Upper lobe of left lung (tissue), 6 donors: Measurements from ENCODE around the gene EPB41L1. TPM values are rescaled to one million over a fixed set of nuclear protein-coding genes. Genes with fewer than 3 reads are reported as not detected.

Experiments
- ATAC-seq, 2 donors: fragments of 200-7000 bp; cut with Tn5 transposase; one replicate each; pipeline ENCODE4 v1.9.1; 2022; ENCODE audit warnings: mild to moderate bottlenecking in 2 of 2, moderate library complexity in 2 of 2; ENCODE audit not compliant: low FRiP score in 2 of 2
- DNase-seq, 2 donors: peaks; one replicate each; pipeline ENCODE4 v3.0.0-alpha.2; 2019 to 2020
- H3K27ac ChIP-seq, 4 donors: fragments of 200-600 bp; sonication (generic); one replicate each; pipeline ENCODE4 v1.5.1; 2016 to 2019
- H3K27me3 ChIP-seq, 4 donors: fragments of 200-600 bp; sonication (generic); one replicate each; pipeline ENCODE4 v1.5.1; 2017 to 2019
- H3K36me3 ChIP-seq, 4 donors: fragments of 200-600 bp; sonication (generic); one replicate each; pipeline ENCODE4 v1.5.1; 2016 to 2019
- H3K4me1 ChIP-seq, 4 donors: fragments of 200-600 bp; sonication (generic); one replicate each; pipeline ENCODE4 v1.5.1; 2018 to 2019
- H3K4me3 ChIP-seq, 4 donors: fragments of 200-600 bp; sonication (generic); one replicate each; pipeline ENCODE4 v1.5.1; 2017 to 2019; ENCODE audit warnings: mild to moderate bottlenecking in 2 of 4, moderate library complexity in 1 of 4
- H3K9me3 ChIP-seq, 4 donors: fragments of 200-600 bp; sonication (generic); one replicate each; pipeline ENCODE4 v1.5.1; 2018 to 2019
- EP300 ChIP-seq, 4 donors: sonication (generic); formaldehyde crosslinking; IDR thresholded peaks; one replicate each; pipeline ENCODE4 v1.5.1; 2017; ENCODE audit warnings: antibody characterized with exemption in 4 of 4, control low read depth in 2 of 4
- POLR2A ChIP-seq, 4 donors: fragments of 450-650 bp; IDR thresholded peaks; one replicate each; pipeline ENCODE4 v1.5.1; 2016 to 2017; ENCODE audit warnings: antibody characterized with exemption in 4 of 4, mild to moderate bottlenecking in 2 of 4
- POLR2AphosphoS5 ChIP-seq, 2 donors: sonication (generic); formaldehyde crosslinking; IDR thresholded peaks; one replicate each; pipeline ENCODE4 v1.5.1; 2017; ENCODE audit warnings: antibody characterized with exemption in 2 of 2
- WGBS, 2 donors: methylation state at CpG; one replicate each; pipeline ENCODE4 v1.1.5; 2017 to 2018; 5-methylcytosine and 5-hydroxymethylcytosine counted together
- total RNA-seq, 6 donors: library from RNA; depleted of rRNA in 4 of 6; stranded (reverse); fragments of >200 nt in 4 of 6; gene quantifications; one replicate each; pipeline versions ENCODE4 v1.1.0 to v1.2.1, GENCODE V29; 2016 to 2021
- TF ChIP-seq, protein P1 (sequence below), 6 experiments: fragments of 450-650 bp in 4 of 6; fragments of 200-600 bp in 2 of 6; sonication (generic) in 2 of 6; IDR thresholded peaks; one replicate each; pipeline ENCODE4 v1.5.1; 2016 to 2019; ENCODE audit warnings: antibody characterized with exemption in 6 of 6
- donor health status: DM: no; HTN: no; CAD: no; lungs with moderate emphysema.
- donor health status: DM: no; HTN: yes; CAD: no; lungs with severe emphysema.

EPB41L1 gene
- total RNA-seq, 6 donors from 2014 or later: 56.6 to 104 (median 79.2) TPM

DNA sequence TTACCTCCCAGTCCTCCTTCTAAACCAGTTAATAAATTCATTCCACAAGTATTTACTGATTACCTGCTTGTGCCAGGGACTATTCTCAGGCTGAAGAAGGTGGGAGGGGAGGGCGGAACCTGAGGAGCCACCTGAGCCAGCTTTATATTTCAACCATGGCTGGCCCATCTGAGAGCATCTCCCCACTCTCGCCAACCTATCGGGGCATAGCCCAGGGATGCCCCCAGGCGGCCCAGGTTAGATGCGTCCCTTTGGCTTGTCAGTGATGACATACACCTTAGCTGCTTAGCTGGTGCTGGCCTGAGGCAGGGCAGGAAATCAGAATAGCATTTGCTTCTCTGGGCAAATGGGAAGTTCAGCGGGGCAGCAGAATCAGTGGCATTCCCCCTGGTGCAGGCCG is 76.8 kb downstream of the EPB41L1 start:
- WGBS, 2 donors: 94 to 96% methylated on average over 5 to 7 of the region's 7 CpGs
- no peak for TF ChIP-seq POLR2AphosphoS5 (IDR thresholded peaks at IDR 0.05)
- TF ChIP-seq, protein P1, sequence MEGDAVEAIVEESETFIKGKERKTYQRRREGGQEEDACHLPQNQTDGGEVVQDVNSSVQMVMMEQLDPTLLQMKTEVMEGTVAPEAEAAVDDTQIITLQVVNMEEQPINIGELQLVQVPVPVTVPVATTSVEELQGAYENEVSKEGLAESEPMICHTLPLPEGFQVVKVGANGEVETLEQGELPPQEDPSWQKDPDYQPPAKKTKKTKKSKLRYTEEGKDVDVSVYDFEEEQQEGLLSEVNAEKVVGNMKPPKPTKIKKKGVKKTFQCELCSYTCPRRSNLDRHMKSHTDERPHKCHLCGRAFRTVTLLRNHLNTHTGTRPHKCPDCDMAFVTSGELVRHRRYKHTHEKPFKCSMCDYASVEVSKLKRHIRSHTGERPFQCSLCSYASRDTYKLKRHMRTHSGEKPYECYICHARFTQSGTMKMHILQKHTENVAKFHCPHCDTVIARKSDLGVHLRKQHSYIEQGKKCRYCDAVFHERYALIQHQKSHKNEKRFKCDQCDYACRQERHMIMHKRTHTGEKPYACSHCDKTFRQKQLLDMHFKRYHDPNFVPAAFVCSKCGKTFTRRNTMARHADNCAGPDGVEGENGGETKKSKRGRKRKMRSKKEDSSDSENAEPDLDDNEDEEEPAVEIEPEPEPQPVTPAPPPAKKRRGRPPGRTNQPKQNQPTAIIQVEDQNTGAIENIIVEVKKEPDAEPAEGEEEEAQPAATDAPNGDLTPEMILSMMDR (IDR thresholded peaks at IDR 0.05): no peak
- no peak for TF ChIP-seq POLR2A (IDR thresholded peaks at IDR 0.05)
- TF ChIP-seq EP300 (IDR thresholded peaks at IDR 0.05): no peak
- no peaks in the 10 kb centered on the region for H3K27me3 ChIP-seq
- H3K4me1 ChIP-seq: peaks cover 2 to 8% (median 5%) of the 10 kb centered on the region in 4 donors
- H3K27ac ChIP-seq: no peak overlapping the region
- ATAC-seq (no peak), DNase-seq (no peak)
- H3K36me3 ChIP-seq: peaks cover 0 to 10% (median 3%) of the 10 kb centered on the region in 4 donors
- H3K9me3 ChIP-seq: no peaks in the 10 kb centered on the region
- H3K4me3 ChIP-seq: no peak overlapping the region

DNA sequence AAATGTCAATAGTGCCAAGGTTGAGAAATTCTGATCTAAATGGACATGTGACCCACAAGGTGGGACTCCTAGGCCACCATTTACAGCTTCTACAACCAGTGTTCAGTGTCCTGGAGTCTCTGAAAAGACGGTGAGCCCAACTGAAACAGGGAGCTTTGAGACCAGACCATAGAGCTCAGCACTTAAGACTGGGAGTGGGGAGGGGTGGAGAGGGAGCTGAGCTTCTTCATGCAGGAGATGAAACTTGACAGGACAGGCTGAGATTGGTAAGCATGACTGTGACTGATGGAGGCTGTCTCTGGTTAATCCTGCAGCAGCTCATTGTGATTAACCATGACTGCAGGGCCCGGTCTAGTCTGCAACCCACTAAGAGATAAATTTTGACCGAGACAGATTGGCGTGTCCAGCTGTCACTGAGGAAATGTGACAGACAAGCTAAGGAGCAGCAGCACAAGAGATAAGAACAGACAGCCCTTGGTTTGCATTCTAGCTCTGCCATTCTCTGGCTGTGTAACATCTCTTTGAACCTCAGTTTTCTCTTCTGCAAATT is 80.3 kb downstream of the EPB41L1 start:
- 91 to 99% methylated on average over 4 of the region's 4 CpGs for WGBS, 2 donors
- H3K27ac ChIP-seq: no peak overlapping the region
- peaks cover 0 to 7% (median 5%) of the 10 kb centered on the region in 4 donors for H3K36me3 ChIP-seq
- no peaks in the 10 kb centered on the region for H3K27me3 ChIP-seq
- ATAC-seq (no peak), DNase-seq (no peak)
- TF ChIP-seq, protein P1 (IDR thresholded peaks at IDR 0.05): no peak
- no peak for TF ChIP-seq POLR2A (IDR thresholded peaks at IDR 0.05)
- H3K4me1 ChIP-seq: peaks cover 17 to 34% (median 25%) of the 10 kb centered on the region in 4 donors
- H3K9me3 ChIP-seq: no peaks in the 10 kb centered on the region
- H3K4me3 ChIP-seq: no peak overlapping the region

DNA sequence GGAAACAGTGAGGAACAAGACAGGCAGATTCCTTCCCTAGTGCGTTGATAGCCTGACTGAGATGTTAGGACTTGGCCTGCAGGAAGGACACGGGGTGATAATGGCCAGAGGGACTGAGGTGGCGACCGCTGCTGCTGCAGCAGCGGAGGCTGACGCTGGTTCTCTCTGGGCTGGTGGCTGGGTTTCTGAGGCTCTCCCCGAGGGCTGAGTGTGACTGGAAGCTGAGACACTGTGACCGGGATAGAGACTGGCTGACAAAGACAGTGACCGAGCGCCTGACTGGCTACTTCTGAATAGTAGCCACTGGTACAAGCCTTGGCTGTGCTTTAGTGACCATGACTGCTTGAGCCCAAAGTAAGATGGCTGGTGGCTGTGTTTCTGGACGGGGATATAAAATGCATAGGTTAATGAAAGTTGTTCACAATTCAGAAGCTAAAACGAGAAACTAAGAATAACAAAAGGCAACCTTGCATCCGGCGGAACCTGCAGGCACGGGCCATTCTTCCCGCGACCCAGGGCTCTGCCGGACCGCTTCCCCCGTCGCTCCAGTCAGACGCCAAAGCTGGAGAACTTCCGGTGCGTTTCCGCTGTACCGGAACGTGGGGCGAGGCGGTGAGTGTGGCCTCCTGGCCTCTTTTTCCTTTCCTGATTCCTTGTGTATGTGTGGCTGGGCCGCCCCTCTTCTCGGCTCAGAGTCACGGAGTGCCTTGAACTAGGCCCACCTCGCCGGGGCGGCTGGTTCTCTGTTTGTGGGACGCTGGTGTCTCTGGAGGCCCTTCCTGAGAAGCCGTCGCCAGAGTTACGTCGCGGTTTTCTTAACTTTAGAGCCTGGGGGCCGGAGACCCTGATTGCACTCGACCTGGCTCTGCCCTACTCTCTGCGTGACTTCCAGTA is 81.6 kb downstream of the EPB41L1 start, which contains the start of gene AAR2:
Gene AAR2 (plus strand): TSS at position 587 of the 894 bp plus-strand sequence. CDS start 3,391 bp downstream, outside the sequence.
- 17 to 27% methylated on average over 25 to 43 of the region's 44 CpGs for WGBS, 2 donors
- Histone ChIP-seq H3K4me1 (peaks cover 17 to 34% (median 25%) of the 10 kb centered on the region in 4 donors), H3K27me3 (no peaks in the 10 kb centered on the region), H3K36me3 (peaks cover 0 to 18% (median 17%) of the 10 kb centered on the region in 4 donors), H3K27ac (peak within 1 kb of the TSS; percentile 63 to 82 (median 79)), H3K9me3 (no peaks in the 10 kb centered on the region), H3K4me3 (peak within 1 kb of the TSS; percentile 59 to 95 (median 65))
- peak; percentile 76 to 83 for TF ChIP-seq POLR2AphosphoS5 (IDR thresholded peaks at IDR 0.05)
- peak in 2 of 4 donors; percentile 63 for TF ChIP-seq POLR2A (IDR thresholded peaks at IDR 0.05)
- TF ChIP-seq EP300 (IDR thresholded peaks at IDR 0.05): peak in 1 of 4 donors; percentile 33
- TF ChIP-seq, protein P1 (IDR thresholded peaks at IDR 0.05): no peak
- DNase-seq (peak; percentile 79 to 93), ATAC-seq (peak; percentile 92 to 98)

DNA sequence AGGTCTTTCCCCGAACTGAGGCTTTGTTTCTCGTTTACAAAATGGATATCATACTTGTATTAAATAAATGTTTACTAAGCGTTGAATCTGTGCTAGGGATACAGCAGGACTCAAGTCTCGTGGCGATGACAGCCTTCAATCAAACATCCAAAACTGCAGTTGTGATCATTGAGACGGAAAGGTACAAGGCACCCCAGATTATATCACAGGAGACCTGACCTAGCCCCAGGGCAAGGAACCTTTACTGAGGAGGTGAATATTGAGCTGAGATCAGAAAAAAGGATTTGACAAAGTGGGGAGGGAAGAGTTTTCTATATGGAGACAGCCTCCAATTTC is 82.2 kb downstream of the EPB41L1 start:
- 1% methylated on average over 6 of the region's 6 CpGs for WGBS, 2 donors

More for the DNA sequence above, 82.2 kb downstream of the EPB41L1 start:
- Histone ChIP-seq H3K9me3 (no peaks in the 10 kb centered on the region), H3K4me3 (peak overlapping the region; percentile 59 to 95 (median 65)), H3K27me3 (no peaks in the 10 kb centered on the region), H3K4me1 (peaks cover 17 to 34% (median 25%) of the 10 kb centered on the region in 4 donors), H3K36me3 (peaks cover 0 to 25% (median 21%) of the 10 kb centered on the region in 4 donors), H3K27ac (peak overlapping the region; percentile 63 to 82 (median 79))
- TF ChIP-seq POLR2A (IDR thresholded peaks at IDR 0.05): no peak
- no peak for TF ChIP-seq POLR2AphosphoS5 (IDR thresholded peaks at IDR 0.05)
- TF ChIP-seq EP300 (IDR thresholded peaks at IDR 0.05): no peak
- TF ChIP-seq, protein P1 (IDR thresholded peaks at IDR 0.05): no peak
- DNase-seq: no peak
- peak in 1 of 2 donors; percentile 7 for ATAC-seq
